Tongue (tissue), 2 donors: ENCODE data around the gene FERMT1. TPM values are rescaled to one million over a fixed set of nuclear protein-coding genes. Genes with fewer than 3 reads are reported as not detected.
"Not testable (repeated sequence)": the region's sequence is repeated elsewhere in the genome, so short reads cannot be mapped to it uniquely, and the experiment has no call there.

ENCODE experiments used
- DNase-seq: peaks from one replicate; pipeline ENCODE4 v3.0.0-alpha.2; 2015
- total RNA-seq: library from RNA; depleted of rRNA; stranded (reverse); fragments of >200 nt; gene quantifications from one replicate; pipeline ENCODE4 v1.2.3, GENCODE V29; 2014

Gene FERMT1
- total RNA-seq, 1 donor from 2014 or later = 5.5 TPM

GRCh38 chr20:6039766-6040165 lies 83.1 kb downstream of the FERMT1 start:
- DNase-seq = no peak

GRCh38 chr20:6038256-6038655 lies 84.6 kb downstream of the FERMT1 start:
- no peak for DNase-seq

- DNase-seq = no peak
Measured at GRCh38 chr20:6037082-6037481, 85.7 kb downstream of the FERMT1 start.

GRCh38 chr20:6036213-6036612 lies 86.6 kb downstream of the FERMT1 start:
- no peak for DNase-seq

- no peak for DNase-seq
Measured at GRCh38 chr20:6034134-6034969, 88.5 kb downstream of the FERMT1 start.

- DNase-seq = not testable (repeated sequence)
Measured at GRCh38 chr20:6032907-6033306, 89.9 kb downstream of the FERMT1 start.

- no peak for DNase-seq
Measured at GRCh38 chr20:6030453-6031080, 92.3 kb downstream of the FERMT1 start.

- no peak for DNase-seq
Measured at GRCh38 chr20:6029538-6029937, 93.3 kb downstream of the FERMT1 start.

GRCh38 chr20:6028818-6029217 lies 94.0 kb downstream of the FERMT1 start:
- DNase-seq = no peak

- no peak for DNase-seq
Measured at GRCh38 chr20:6026051-6026450, 96.8 kb downstream of the FERMT1 start.

Other genes with a start within 250 kb of the FERMT1 start
- gene CHGB, start 211.5 kb downstream of the FERMT1 start, total RNA-seq = 0.51 TPM
- gene TRMT6, start 172.5 kb downstream of the FERMT1 start, total RNA-seq = 7.6 TPM
- 13.5 TPM for gene MCM8, start 172.4 kb downstream of the FERMT1 start, total RNA-seq
- 41.1 TPM for gene CRLS1, start 116.9 kb downstream of the FERMT1 start, total RNA-seq
- not detected for gene LRRN4, start 69.0 kb downstream of the FERMT1 start, total RNA-seq